Measurements from ENCODE around the gene RAB34.

Gene RAB34

DNA sequence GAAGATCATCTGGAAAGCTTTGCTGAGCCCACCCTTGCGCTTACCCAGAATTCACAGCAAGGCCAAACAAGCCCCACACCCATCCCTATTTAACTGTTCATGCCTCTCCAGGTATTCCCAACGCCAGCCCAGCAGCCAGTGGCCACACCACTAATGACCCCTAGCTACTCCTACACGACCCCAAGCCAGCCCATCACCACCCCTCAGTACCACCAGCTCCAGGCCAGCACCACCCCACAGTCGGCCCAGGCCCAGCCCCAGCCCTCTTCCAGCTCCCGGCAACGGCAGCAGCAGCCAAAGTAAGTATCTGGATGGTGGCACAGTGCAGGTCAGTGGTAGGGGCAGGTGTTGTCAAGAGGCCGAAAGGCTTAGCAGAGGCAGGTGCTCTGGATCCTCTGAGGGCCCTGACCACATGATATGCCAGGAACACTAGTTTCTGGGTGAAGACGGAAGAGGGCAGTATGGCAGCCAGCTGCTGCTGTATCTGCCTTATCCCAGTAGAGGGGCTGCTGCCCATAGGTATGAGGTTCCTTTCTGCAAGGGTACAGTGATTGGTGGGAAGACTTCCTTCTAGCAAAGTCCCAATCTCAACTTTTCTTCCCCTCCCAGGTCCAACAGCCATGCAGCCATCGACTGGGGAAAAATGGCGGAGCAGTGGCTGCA lies 16.7 kb downstream of the RAB34 start:
- Histone ChIP-seq H3K9me2 (replicated peaks; ENCODE audit: low read depth, low read length) (no peaks in the 10 kb centered on the region), H3K4me2 (ENCODE audit: low read depth, low read length, poor library complexity, severe bottlenecking) (no peak overlapping the region), H3K4me1 (ENCODE audit: insufficient read depth, low read length, poor library complexity, severe bottlenecking) (no peaks in the 10 kb centered on the region), H4K20me1 (ENCODE audit: insufficient read depth, low read length, poor library complexity, severe bottlenecking) (no peaks in the 10 kb centered on the region), H3K27me3 (ENCODE audit: insufficient read depth, low read length, poor library complexity, severe bottlenecking) (no peaks in the 10 kb centered on the region), H3K9ac (ENCODE audit: low read depth, low read length, poor library complexity, severe bottlenecking) (no peak overlapping the region), H3K79me2 (ENCODE audit: insufficient read depth, low read length) (no peaks in the 10 kb centered on the region), H3F3A (ENCODE audit: low read depth) (no peaks in the 10 kb centered on the region), H3K4me3 (ENCODE audit: low read length, poor library complexity, severe bottlenecking) (no peak overlapping the region), H3K9me3 (ENCODE audit: insufficient read depth, low read depth, low read length) (no peaks in the 10 kb centered on the region), H3K36me3 (ENCODE audit: insufficient read depth, low read length) (peaks cover 79% of the 10 kb centered on the region; the same call in 1 of the 2 replicates), H2AFZ (ENCODE audit: low read length) (no peak overlapping the region)
- no peak for TF ChIP-seq EZH2phosphoT487 (IDR thresholded peaks at IDR 0.05; ENCODE audit: borderline replicate concordance)
- TF ChIP-seq, protein P1, sequence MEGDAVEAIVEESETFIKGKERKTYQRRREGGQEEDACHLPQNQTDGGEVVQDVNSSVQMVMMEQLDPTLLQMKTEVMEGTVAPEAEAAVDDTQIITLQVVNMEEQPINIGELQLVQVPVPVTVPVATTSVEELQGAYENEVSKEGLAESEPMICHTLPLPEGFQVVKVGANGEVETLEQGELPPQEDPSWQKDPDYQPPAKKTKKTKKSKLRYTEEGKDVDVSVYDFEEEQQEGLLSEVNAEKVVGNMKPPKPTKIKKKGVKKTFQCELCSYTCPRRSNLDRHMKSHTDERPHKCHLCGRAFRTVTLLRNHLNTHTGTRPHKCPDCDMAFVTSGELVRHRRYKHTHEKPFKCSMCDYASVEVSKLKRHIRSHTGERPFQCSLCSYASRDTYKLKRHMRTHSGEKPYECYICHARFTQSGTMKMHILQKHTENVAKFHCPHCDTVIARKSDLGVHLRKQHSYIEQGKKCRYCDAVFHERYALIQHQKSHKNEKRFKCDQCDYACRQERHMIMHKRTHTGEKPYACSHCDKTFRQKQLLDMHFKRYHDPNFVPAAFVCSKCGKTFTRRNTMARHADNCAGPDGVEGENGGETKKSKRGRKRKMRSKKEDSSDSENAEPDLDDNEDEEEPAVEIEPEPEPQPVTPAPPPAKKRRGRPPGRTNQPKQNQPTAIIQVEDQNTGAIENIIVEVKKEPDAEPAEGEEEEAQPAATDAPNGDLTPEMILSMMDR (conservative IDR thresholded peaks at IDR 0.05; ENCODE audit: low read length), result no peak

DNA sequence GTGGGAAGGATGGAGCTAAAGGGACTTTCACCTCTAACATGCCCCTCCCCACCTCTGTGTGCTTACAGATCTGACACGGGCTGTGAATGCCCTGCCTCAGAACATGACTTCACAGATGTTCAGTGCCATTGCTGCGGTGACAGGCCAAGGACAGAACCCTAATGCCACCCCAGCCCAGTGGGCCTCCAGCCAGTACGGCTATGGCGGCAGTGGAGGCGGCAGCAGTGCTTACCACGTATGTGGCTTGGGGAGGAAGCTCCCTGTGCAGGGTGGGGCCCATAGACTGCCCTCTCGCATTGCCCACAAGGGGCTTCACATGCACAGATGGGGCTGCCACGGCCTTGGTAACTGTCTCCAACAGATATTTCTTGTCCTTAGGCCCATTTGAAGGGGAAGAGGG lies 17.4 kb downstream of the RAB34 start:
- H4K20me1 ChIP-seq (ENCODE audit: insufficient read depth, low read length, poor library complexity, severe bottlenecking), result no peaks in the 10 kb centered on the region
- peaks cover 86% of the 10 kb centered on the region; the same call in 1 of the 2 replicates for H3K36me3 ChIP-seq (ENCODE audit: insufficient read depth, low read length)
- H3F3A ChIP-seq (ENCODE audit: low read depth), result no peaks in the 10 kb centered on the region
- H3K4me3 ChIP-seq (ENCODE audit: low read length, poor library complexity, severe bottlenecking), result no peak overlapping the region
- no peak for TF ChIP-seq EZH2phosphoT487 (IDR thresholded peaks at IDR 0.05; ENCODE audit: borderline replicate concordance)
- TF ChIP-seq, protein P1 (conservative IDR thresholded peaks at IDR 0.05; ENCODE audit: low read length), result no peak
- no peak overlapping the region for H3K9ac ChIP-seq (ENCODE audit: low read depth, low read length, poor library complexity, severe bottlenecking)
- no peak overlapping the region for H2AFZ ChIP-seq (ENCODE audit: low read length)
- no peaks in the 10 kb centered on the region for H3K27me3 ChIP-seq (ENCODE audit: insufficient read depth, low read length, poor library complexity, severe bottlenecking)
- no peaks in the 10 kb centered on the region for H3K4me1 ChIP-seq (ENCODE audit: insufficient read depth, low read length, poor library complexity, severe bottlenecking)
- H3K4me2 ChIP-seq (ENCODE audit: low read depth, low read length, poor library complexity, severe bottlenecking), result no peak overlapping the region
- H3K79me2 ChIP-seq (ENCODE audit: insufficient read depth, low read length), result no peaks in the 10 kb centered on the region
- H3K9me2 ChIP-seq (replicated peaks; ENCODE audit: low read depth, low read length), result no peaks in the 10 kb centered on the region
- no peaks in the 10 kb centered on the region for H3K9me3 ChIP-seq (ENCODE audit: insufficient read depth, low read depth, low read length)

DNA sequence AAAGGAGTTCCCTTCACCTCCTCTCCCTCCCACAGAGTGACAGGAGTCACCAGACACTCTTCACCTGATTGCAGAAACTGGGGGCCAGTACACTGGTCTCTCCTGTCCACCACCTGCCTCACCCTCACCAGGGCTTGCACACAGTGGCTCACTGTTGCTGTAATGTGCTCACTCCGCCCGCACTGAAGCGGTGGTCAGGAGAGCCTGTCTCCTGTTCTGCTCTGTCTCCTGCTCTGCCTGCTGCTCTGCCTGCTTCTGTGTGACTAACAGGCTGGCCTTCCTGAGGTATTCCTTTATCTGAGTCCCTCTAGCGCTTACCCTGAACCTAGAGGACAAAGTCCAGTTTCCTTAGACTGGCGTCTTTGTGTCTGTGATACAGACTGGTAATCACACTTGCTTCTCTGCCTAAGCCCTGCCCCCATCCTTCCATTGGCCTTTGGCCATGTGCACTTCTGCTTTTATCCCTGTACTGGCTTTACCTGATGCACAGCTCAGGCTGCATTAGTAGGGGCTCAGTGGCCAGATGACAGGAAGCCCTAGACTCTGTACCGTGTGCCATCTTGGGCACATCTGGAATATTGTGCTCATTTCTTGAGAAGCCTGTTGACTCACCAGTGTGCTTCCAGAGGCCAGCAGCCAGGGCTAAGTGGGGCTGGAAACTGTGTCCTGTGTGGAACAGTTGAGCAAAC lies 19.3 kb downstream of the RAB34 start:
- Histone ChIP-seq H3F3A (ENCODE audit: low read depth) (no peaks in the 10 kb centered on the region), H3K9me3 (ENCODE audit: insufficient read depth, low read depth, low read length) (no peaks in the 10 kb centered on the region), H3K9ac (ENCODE audit: low read depth, low read length, poor library complexity, severe bottlenecking) (no peak overlapping the region), H3K9me2 (replicated peaks; ENCODE audit: low read depth, low read length) (no peaks in the 10 kb centered on the region), H4K20me1 (ENCODE audit: insufficient read depth, low read length, poor library complexity, severe bottlenecking) (no peaks in the 10 kb centered on the region), H3K4me3 (ENCODE audit: low read length, poor library complexity, severe bottlenecking) (no peak overlapping the region), H2AFZ (ENCODE audit: low read length) (no peak overlapping the region), H3K27me3 (ENCODE audit: insufficient read depth, low read length, poor library complexity, severe bottlenecking) (no peaks in the 10 kb centered on the region), H3K36me3 (ENCODE audit: insufficient read depth, low read length) (peaks cover 98% of the 10 kb centered on the region; the same call in 1 of the 2 replicates), H3K79me2 (ENCODE audit: insufficient read depth, low read length) (no peaks in the 10 kb centered on the region), H3K4me1 (ENCODE audit: insufficient read depth, low read length, poor library complexity, severe bottlenecking) (no peaks in the 10 kb centered on the region), H3K4me2 (ENCODE audit: low read depth, low read length, poor library complexity, severe bottlenecking) (no peak overlapping the region)
- TF ChIP-seq, protein P1 (conservative IDR thresholded peaks at IDR 0.05; ENCODE audit: low read length), result no peak
- no peak for TF ChIP-seq EZH2phosphoT487 (IDR thresholded peaks at IDR 0.05; ENCODE audit: borderline replicate concordance)
